Tibial nerve (tissue), 4 donors: Measurements from ENCODE around the gene HRH1.

Experiments
- CTCF ChIP-seq, 5 experiments: fragments of 200-600 bp in 3 of 5; fragments of 450-650 bp in 2 of 5; sonication (generic) in 3 of 5; IDR thresholded peaks; one replicate each; pipeline ENCODE4 v1.5.1; 2016 to 2019; ENCODE audit warnings: antibody characterized with exemption in 5 of 5, mild to moderate bottlenecking in 3 of 5, moderate library complexity in 2 of 5
- EP300 ChIP-seq, 2 donors: sonication (generic); formaldehyde crosslinking; IDR thresholded peaks; one replicate each; pipeline ENCODE4 v1.6.1; 2017; ENCODE audit warnings: antibody characterized with exemption in 2 of 2, mild to moderate bottlenecking in 1 of 2

- TF ChIP-seq CTCF (IDR thresholded peaks at IDR 0.05) (no peak), EP300 (IDR thresholded peaks at IDR 0.05) (no peak)
Observed at GRCh38 chr3:11310258-11310657, 156.0 kb downstream of the HRH1 start.
